Lower lobe of right lung (tissue), 2 donors: ENCODE data around the gene MARCO. TPM values are rescaled to one million over a fixed set of nuclear protein-coding genes. Genes with fewer than 3 reads are reported as not detected.

Source experiments
- ATAC-seq, 2 donors: fragments of 200-7000 bp; cut with Tn5 transposase; one replicate each; pipeline ENCODE4 v1.9.1; 2020 to 2022; ENCODE audit warnings: mild to moderate bottlenecking in 2 of 2, moderate library complexity in 2 of 2
- DNase-seq: peaks from one replicate; pipeline ENCODE4 v3.0.0-alpha.2; 2020
- H3K27ac ChIP-seq: fragments of 200-600 bp; one replicate; pipeline ENCODE4 v1.8.0; 2022
- H3K27me3 ChIP-seq: fragments of 200-600 bp; one replicate; pipeline ENCODE4 v1.8.0; 2022; ENCODE audit warnings: low read depth
- H3K36me3 ChIP-seq: fragments of 200-600 bp; one replicate; pipeline ENCODE4 v1.8.0; 2022; ENCODE audit warnings: mild to moderate bottlenecking
- H3K4me1 ChIP-seq: fragments of 200-600 bp; one replicate; pipeline ENCODE4 v1.8.0; 2022
- H3K4me3 ChIP-seq: fragments of 200-600 bp; one replicate; pipeline ENCODE4 v1.8.0; 2022; ENCODE audit warnings: mild to moderate bottlenecking
- H3K9me3 ChIP-seq: fragments of 200-600 bp; one replicate; pipeline ENCODE4 v1.8.0; 2022
- CTCF ChIP-seq: fragments of 200-600 bp; IDR thresholded peaks from one replicate; pipeline ENCODE4 v1.8.0; 2022; ENCODE audit warnings: antibody characterized with exemption, mild to moderate bottlenecking
- intact Hi-C: fragments of 100-400 bp; cut with DNase I; formaldehyde crosslinking; loops from one replicate; pipeline ENCODE4 v1.11.0; 2022
- total RNA-seq: library from RNA; stranded (reverse); fragmentation: NEBNext Ultra II Directional; extraction: Animal tissue kit (Norgen Biotek cat#: 25700); gene quantifications from one replicate; pipeline ENCODE4 v1.2.1, GENCODE V29; 2021
- donor health status: DM: no; HTN: yes; CAD: no; lungs with severe emphysema.

Gene MARCO
- total RNA-seq, 1 donor from 2014 or later, result 491 TPM

GRCh38 chr2:118989481-118989880, 47.5 kb downstream of the MARCO start:
- intact Hi-C loops, result no loop called here
- Histone ChIP-seq H3K27me3 (no peaks in the 10 kb centered on the region), H3K36me3 (no peaks in the 10 kb centered on the region), H3K27ac (no peak overlapping the region), H3K4me1 (no peaks in the 10 kb centered on the region), H3K9me3 (no peaks in the 10 kb centered on the region), H3K4me3 (no peak overlapping the region)
- no peak for TF ChIP-seq CTCF
- no peak for DNase-seq
- ATAC-seq, result no peak

DNA sequence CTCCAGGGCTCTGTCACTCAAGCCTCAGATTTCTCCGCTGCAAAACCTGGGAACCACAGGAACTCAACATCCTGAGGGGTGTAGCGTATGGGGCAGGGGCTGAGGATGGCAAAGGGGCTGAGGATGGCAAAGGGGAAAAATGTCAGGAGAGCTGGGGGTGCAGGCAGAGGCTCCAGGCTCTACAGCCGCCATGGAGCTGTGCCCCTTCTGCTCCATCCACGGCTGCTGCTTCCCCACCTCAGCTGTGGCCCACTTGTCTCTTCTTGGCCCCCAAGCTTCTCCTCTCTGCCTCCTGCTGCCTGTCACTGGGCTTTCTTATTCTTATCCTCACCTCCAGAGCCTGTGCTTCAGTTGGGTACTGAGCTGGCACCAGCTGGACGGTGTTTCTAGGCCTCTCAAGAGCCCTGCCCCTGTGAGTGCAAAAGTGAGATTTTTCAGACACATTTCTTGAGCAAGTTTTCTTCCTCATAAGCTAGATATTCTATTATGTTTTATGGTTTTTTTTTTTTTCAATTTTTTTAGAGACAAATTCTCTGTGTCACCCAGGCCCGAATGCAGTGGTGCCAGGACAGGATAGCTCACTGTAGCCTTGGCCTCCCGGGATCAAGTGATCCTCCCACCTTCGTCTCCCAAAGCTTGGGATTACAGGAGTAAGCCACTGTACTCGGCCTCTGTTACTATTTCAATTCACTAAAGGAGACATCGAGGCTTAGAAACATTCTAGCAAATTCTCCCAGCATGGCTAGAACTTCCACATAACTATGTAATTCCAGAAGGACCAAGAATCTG, 49.0 kb downstream of the MARCO start:
- DNase-seq (no peak), ATAC-seq (no peak)
- Histone ChIP-seq H3K4me1 (no peaks in the 10 kb centered on the region), H3K4me3 (no peak overlapping the region), H3K27ac (no peak overlapping the region), H3K9me3 (no peaks in the 10 kb centered on the region), H3K36me3 (no peaks in the 10 kb centered on the region), H3K27me3 (no peaks in the 10 kb centered on the region)
- no peak for TF ChIP-seq CTCF
- intact Hi-C loops, result no loop called here

- H3K9me3 ChIP-seq, result no peaks in the 10 kb centered on the region
- no peaks in the 10 kb centered on the region for H3K4me1 ChIP-seq
- no peak for ATAC-seq
- DNase-seq, result no peak
- no peaks in the 10 kb centered on the region for H3K27me3 ChIP-seq
- H3K27ac ChIP-seq, result no peak overlapping the region
- no peak overlapping the region for H3K4me3 ChIP-seq
- intact Hi-C loops, result no loop called here
- no peak for TF ChIP-seq CTCF
- no peaks in the 10 kb centered on the region for H3K36me3 ChIP-seq
Observed at GRCh38 chr2:118991554-118991953, 49.6 kb downstream of the MARCO start.

DNA sequence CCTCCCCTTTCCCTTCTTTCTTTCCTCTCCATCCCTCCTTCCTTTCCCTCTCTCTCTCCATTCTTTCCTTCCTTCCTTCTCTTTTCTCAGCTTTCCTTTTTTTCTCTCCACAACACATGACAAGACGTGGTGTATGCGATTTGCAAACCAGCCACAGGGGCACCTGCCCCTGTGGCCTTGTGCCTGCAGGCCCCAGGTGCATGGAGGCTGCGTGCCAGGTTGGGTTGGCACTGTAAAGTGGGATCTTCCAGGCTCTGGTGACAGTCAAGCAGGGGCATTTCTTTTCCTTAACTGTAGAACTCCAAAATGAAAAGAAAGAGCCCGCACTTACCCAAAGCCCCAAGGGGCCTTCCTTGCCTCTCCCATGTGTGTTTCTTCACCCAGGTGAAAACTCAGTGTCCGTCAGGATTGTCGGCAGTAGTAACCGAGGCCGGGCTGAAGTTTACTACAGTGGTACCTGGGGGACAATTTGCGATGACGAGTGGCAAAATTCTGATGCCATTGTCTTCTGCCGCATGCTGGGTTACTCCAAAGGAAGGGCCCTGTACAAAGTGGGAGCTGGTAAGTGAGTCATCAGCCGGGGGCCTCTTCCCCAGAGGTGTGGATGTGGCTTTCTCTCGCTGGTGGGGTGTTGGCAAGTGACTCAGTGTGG, 50.9 kb downstream of the MARCO start:
- no peak for DNase-seq

GRCh38 chr2:118993392-118993752, 51.4 kb downstream of the MARCO start:
- Histone ChIP-seq H3K4me3 (no peak overlapping the region), H3K36me3 (no peaks in the 10 kb centered on the region), H3K4me1 (no peaks in the 10 kb centered on the region), H3K27me3 (no peaks in the 10 kb centered on the region), H3K9me3 (no peaks in the 10 kb centered on the region), H3K27ac (no peak overlapping the region)
- no peak for TF ChIP-seq CTCF
- DNase-seq (no peak), ATAC-seq (no peak)
- intact Hi-C loops, result no loop called here

More for the DNA sequence above, 50.9 kb downstream of the MARCO start:
- no peaks in the 10 kb centered on the region for H3K4me1 ChIP-seq
- no peaks in the 10 kb centered on the region for H3K36me3 ChIP-seq
- no peak overlapping the region for H3K4me3 ChIP-seq
- intact Hi-C loops, result no loop called here
- TF ChIP-seq CTCF, result no peak
- H3K27me3 ChIP-seq, result no peaks in the 10 kb centered on the region
- H3K27ac ChIP-seq, result no peak overlapping the region
- H3K9me3 ChIP-seq, result no peaks in the 10 kb centered on the region
- ATAC-seq, result no peak
